CD4-positive, alpha-beta T cell treated with Interleukin-10 for 1 hour (primary cell): ENCODE data around the gene ERN2.

Experiments
- DNase-seq: peaks from one replicate; pipeline ENCODE4 v3.0.0-alpha.2; 2020

ERN2 gene

GRCh38 chr16:23683487-23683886, 29.5 kb downstream of the ERN2 start:
- DNase-seq: no peak

- no peak for DNase-seq
Measured at GRCh38 chr16:23682181-23682580, 30.8 kb downstream of the ERN2 start.

GRCh38 chr16:23679986-23680336, 33.1 kb downstream of the ERN2 start:
- no peak for DNase-seq

- DNase-seq: peak; percentile 3
Measured at GRCh38 chr16:23679274-23679985, 33.6 kb downstream of the ERN2 start.

- DNase-seq: peak; percentile 73
Measured at GRCh38 chr16:23678430-23679273, 34.4 kb downstream of the ERN2 start, which contains the start of gene PLK1. PLK1 (plus strand) TSS chr16:23678889; CDS start chr16:23678933, 44 bp downstream.

GRCh38 chr16:23676924-23677480, 36.0 kb downstream of the ERN2 start:
- no peak for DNase-seq

- DNase-seq: no peak
Measured at GRCh38 chr16:23673971-23674614, 38.9 kb downstream of the ERN2 start.

GRCh38 chr16:23670137-23670776, 42.8 kb downstream of the ERN2 start:
- no peak for DNase-seq

- no peak for DNase-seq
Measured at GRCh38 chr16:23668873-23669272, 44.1 kb downstream of the ERN2 start.

GRCh38 chr16:23668225-23668624, 44.8 kb downstream of the ERN2 start:
- no peak for DNase-seq

- no peak for DNase-seq
Measured at GRCh38 chr16:23667355-23667659, 45.7 kb downstream of the ERN2 start.

GRCh38 chr16:23666571-23667354, 46.3 kb downstream of the ERN2 start:
- no peak for DNase-seq

- no peak for DNase-seq
Measured at GRCh38 chr16:23663918-23664317, 49.1 kb downstream of the ERN2 start.

GRCh38 chr16:23651943-23652468, 61.0 kb downstream of the ERN2 start:
- no peak for DNase-seq

- no peak for DNase-seq
Measured at GRCh38 chr16:23650674-23651416, 62.2 kb downstream of the ERN2 start.

- DNase-seq: peak; percentile 0
Measured at GRCh38 chr16:23642246-23642774, 70.7 kb downstream of the ERN2 start.

- DNase-seq: peak; percentile 89
Measured at GRCh38 chr16:23640931-23641765, 71.9 kb downstream of the ERN2 start, which contains the start of the genes DCTN5 and PALB2. DCTN5 (plus strand) TSS chr16:23641466; CDS start chr16:23641543, 77 bp downstream. PALB2 (minus strand) TSS chr16:23641310; CDS start chr16:23641157, 153 bp downstream.

GRCh38 chr16:23640615-23640930, 72.4 kb downstream of the ERN2 start:
- no peak for DNase-seq
